Body of pancreas (tissue), 4 donors: Measurements from ENCODE around the gene CREBL2.
"Not testable (repeated sequence)": the region's sequence is repeated elsewhere in the genome, so short reads cannot be mapped to it uniquely, and the experiment has no call there.

Experiments used
- POLR2A ChIP-seq, 3 donors: fragments of 450-650 bp; IDR thresholded peaks; one replicate each; pipeline ENCODE4 v1.6.1; 2016; ENCODE audit warnings: antibody characterized with exemption in 3 of 3, mild to moderate bottlenecking in 2 of 3
- TF ChIP-seq, protein P1 (sequence below), 7 experiments: fragments of 450-650 bp in 4 of 7; fragments of 200-600 bp in 3 of 7; sonication (generic) in 3 of 7; IDR thresholded peaks; one replicate each; pipeline ENCODE4 v1.5.1; 2016 to 2019; ENCODE audit warnings: antibody characterized with exemption in 7 of 7

DNA sequence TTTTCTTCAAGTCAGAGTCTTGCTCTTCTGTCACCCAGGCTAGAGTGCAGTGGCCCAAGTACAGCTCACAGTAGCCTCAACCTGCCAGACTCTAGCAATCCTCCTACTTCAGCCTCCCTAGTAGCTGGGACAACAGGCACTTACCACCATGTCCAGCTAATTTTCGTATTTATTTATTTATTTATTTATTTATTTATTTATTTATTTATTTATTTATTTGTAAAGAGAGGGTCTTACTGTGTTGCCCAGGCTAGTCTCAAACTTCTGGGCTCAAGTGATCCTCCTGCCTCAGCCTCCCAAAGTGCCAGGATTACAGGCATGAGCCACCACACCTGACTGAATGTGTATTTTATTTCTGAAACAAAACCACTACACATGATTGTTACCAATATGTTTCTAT lies 31.0 kb upstream of the CREBL2 start:
- TF ChIP-seq, protein P1, sequence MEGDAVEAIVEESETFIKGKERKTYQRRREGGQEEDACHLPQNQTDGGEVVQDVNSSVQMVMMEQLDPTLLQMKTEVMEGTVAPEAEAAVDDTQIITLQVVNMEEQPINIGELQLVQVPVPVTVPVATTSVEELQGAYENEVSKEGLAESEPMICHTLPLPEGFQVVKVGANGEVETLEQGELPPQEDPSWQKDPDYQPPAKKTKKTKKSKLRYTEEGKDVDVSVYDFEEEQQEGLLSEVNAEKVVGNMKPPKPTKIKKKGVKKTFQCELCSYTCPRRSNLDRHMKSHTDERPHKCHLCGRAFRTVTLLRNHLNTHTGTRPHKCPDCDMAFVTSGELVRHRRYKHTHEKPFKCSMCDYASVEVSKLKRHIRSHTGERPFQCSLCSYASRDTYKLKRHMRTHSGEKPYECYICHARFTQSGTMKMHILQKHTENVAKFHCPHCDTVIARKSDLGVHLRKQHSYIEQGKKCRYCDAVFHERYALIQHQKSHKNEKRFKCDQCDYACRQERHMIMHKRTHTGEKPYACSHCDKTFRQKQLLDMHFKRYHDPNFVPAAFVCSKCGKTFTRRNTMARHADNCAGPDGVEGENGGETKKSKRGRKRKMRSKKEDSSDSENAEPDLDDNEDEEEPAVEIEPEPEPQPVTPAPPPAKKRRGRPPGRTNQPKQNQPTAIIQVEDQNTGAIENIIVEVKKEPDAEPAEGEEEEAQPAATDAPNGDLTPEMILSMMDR (IDR thresholded peaks at IDR 0.05): not testable (repeated sequence)
- TF ChIP-seq POLR2A (IDR thresholded peaks at IDR 0.05): not testable (repeated sequence)
